NCI-H2227 (cell line): Measurements from ENCODE around the gene RBM4B.
"Not testable (repeated sequence)": the region's sequence is repeated elsewhere in the genome, so short reads cannot be mapped to it uniquely, and the experiment has no call there.

Experiments
- DNase-seq: peaks from one replicate; lab custom pipeline; 2025; ENCODE audit not compliant: unreplicated experiment; lab: John Stamatoyannopoulos, UW

Gene RBM4B

DNA sequence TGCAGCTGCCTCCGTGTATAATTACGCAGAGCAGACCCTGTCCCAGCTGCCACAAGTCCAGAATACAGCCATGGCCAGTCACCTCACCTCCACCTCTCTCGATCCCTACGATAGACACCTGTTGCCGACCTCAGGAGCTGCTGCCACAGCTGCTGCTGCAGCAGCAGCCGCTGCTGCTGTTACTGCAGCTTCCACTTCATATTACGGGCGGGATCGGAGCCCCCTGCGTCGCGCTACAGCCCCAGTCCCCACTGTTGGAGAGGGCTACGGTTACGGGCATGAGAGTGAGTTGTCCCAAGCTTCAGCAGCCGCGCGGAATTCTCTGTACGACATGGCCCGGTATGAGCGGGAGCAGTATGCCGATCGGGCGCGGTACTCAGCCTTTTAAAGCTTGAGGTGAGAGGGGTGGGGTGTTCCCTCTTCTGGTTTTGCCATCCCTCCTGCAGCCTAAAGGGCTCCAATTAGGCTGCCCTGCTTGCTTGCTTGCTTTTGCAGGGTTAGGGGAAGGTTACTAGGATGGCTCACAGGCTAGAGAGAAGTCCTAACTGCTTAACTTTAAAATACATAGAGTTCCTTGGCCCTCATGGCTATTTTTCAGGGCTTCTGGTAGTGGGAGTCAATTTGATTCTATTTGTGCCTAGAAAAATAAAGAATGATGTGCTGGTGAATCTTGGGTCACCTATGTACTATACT, 33.8 kb downstream of the RBM4B start:
- no peak for DNase-seq

DNA sequence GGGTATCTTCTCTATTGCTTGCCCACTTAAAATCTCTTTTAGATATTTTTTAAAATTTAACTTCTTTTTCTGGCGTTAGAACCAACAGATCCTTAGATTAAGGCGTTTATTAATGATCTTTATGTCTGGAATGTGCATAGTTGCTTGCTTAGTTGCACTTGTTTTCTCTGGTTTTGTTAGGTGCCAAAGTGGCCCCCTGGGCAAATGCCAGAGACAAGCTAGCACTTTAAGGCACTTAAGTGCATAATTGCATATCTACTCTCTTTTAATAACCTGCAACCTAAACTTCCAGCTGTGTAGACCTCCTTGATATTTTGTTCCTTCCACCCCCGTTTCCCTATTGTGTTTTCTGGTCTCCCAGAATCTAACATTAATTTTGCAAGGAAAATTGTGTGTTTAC, 35.9 kb downstream of the RBM4B start:
- DNase-seq: no peak

DNA sequence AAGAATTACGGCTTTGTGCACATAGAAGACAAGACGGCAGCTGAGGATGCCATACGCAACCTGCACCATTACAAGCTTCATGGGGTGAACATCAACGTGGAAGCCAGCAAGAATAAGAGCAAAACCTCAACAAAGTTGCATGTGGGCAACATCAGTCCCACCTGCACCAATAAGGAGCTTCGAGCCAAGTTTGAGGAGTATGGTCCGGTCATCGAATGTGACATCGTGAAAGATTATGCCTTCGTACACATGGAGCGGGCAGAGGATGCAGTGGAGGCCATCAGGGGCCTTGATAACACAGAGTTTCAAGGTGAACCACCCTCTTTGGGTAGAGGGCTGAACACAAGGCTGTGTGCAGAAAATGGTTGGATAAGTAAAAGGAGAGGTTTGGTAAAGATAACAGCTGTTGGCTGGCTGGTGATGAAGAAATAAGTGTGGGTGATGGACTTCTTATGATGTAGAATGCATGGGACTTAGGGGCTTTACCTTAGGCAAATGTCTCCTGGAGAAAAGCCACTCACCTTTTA, 37.8 kb downstream of the RBM4B start:
- not testable (repeated sequence) for DNase-seq

DNA sequence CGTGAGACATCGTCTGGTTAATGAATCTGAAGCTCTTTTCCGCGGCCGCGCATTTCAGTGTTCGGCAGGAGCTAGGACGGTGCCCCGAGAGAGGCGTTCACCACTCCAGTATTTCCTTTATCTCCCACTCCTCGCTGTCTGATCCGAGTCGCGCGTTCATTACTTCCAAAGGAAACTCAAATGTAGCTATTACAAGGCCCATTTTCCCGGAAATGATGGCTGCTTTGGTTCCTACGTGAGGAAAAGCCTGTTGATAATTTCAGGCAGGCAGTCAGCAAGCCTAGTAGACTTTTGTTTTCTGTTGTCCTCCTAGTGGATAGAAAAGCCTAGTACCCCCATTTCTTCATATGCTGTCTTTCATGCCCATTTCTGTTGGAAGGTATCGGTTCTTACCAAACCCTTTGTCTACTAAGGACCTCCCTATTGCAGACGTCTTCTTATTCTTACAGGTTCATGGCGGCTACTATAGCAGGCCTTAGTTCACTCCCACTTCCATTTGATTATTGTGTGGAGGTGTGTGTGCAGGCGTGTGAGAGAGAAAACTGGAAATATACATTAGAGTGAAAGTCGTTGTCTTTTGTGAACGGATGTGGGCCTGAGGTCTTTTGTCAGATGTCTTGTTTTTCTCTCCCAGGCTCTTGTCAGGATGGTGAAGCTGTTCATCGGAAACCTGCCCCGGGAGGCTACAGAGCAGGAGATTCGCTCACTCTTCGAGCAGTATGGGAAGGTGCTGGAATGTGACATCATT, 38.4 kb downstream of the RBM4B start:
- DNase-seq: peak; percentile 59

DNA sequence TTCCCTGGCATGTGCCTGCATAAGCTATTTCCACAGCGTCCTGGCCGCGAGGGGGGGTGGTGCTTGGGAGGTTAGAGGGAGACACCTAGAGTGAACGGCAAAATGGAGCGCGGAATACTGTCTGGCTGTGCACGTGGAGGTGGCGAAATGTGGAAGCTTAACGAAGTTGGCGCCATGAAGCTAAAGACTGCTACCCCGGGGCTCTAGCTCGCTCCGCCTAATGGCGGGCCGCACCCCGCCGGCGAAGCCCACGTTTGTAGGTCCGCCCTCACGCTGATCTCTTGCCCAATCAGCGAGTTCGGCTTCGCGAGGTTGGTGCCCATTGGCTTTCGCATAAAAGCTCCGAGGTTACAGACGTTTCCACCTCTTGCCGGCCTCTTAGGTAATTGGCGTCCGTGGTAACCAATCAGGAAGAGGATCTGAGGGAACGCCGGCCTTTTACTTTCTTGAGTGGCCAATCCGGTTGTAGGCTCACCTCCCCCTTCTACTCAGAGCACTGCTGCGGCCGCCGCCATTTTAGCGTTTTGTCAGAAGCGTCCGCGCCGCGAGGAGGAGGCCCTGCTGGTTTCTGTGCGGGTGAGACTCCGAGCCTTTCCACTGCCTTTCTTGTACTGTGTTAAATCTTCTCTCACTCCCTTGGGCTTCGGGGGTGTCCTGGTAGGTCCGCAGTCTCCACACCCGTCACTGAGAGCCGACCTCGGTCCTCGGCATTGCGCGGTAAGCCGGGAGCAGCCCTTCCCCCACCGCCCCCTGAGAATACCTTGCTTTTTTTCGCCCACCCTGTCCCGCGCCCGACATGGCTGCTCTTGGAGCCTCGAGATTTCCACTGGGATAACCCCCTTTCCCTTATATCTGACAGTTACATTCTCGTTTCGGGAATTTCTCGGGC, 39.3 kb downstream of the RBM4B start, which contains the start of gene RBM4:
Gene RBM4, plus strand, starts transcription at position 527 of the 889 bp plus-strand sequence. CDS start 1,009 bp downstream, outside the sequence.
- DNase-seq: peak; percentile 100

DNA sequence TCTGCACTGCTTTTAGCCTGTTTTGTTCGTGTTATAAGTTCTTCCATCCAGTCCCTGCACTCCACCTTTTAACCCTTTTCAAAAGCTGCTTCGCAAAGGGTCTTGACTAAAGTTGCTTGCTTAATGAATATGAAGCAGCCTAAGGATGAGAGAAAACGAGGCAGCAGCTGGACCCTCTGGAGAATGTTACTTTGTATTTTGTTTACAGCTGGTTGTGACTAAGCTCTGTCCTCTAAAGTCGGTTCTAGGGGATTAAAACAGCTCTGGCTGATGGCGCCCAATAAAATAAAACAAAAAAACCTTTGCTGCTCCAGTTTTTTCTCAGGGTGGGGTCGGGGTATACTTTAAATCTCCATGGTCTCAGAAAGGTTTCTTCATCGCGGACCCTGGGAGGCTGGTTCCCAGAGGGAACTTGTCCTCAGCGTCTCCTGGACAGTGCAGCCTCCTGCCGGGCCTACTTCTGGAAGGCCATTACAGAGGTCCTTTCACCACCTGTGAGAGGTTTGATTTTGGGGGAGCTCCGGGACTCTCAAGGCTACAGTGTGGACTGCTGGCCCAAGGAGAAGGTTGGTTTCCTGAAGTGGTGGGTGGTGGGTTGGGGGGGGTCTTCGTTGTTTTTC, 40.0 kb downstream of the RBM4B start:
- peak; percentile 51 for DNase-seq

DNA sequence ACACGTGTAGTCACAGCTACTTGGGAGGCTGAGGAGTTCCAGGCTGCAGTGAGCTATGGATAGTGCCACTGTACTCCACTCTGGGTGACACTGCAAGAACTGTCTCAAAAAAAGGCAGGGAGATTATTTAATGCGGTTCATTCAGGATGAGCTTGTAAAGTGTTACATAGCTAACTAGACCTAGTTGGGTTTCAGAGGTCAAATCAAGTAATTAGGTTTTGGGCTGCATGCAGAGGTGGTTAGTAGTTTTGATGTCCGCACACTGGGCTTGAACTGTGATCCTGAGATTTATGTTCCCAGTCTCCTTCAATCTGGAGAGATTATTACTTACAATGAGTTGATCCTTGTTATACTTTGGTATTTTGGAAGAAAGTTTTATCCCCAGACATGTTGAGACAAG, 41.3 kb downstream of the RBM4B start:
- DNase-seq: no peak

DNA sequence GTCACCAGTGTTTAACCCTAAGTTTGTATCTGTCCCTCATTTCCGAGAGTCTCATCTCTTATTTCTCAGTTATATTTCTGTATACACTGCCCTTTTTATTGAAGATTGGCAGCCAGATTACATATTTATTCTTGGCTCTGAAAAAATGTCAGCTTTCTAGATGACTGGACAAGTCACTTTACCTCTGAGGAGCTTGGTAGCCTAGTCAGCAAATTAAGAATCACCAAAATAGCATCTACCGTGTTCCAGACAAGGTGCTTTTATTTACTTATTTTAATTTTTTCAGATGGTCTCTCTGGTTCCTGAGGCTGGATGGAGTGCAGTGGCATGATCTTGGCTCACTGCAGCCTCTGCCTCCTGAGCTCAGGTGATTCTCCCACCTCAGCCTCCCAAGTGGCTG, 44.7 kb downstream of the RBM4B start:
- DNase-seq: no peak

DNA sequence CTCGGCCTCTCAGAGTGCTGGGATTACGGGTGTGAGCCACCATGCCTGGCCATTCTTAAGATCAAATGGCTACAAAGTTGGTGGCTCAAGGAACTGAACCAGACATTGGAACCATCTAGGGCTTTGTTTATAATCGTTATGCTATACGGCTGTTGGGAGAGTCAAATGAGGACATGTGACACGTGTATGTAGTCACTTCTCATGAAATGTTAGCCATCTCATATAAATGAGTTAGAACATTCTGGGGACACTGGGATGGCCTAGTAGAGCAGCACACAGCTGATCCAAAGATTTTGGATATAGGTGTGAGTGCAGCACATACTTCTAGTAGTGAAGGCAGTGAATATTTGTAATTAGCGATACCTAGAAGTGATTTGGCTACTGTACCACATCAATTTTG, 45.8 kb downstream of the RBM4B start:
- DNase-seq: no peak

DNA sequence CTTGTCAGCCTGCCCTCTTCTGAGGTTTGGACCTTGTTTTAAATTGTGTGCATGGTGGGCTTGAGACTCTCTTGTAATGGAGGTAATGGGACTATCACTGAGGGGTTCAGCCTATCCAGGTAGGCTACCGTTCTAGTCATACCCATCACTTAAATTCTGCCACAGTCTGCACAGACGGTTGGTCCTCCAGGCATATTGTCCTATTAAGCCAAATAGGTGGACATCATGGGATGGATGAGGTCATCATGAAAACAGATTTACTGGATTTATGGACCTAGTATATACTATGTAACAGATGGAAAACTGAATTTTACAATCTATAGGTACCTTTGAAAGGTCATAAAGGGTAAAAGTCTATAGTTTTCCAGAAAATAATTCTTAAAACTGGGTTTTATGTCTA, 48.3 kb downstream of the RBM4B start:
- DNase-seq: no peak

DNA sequence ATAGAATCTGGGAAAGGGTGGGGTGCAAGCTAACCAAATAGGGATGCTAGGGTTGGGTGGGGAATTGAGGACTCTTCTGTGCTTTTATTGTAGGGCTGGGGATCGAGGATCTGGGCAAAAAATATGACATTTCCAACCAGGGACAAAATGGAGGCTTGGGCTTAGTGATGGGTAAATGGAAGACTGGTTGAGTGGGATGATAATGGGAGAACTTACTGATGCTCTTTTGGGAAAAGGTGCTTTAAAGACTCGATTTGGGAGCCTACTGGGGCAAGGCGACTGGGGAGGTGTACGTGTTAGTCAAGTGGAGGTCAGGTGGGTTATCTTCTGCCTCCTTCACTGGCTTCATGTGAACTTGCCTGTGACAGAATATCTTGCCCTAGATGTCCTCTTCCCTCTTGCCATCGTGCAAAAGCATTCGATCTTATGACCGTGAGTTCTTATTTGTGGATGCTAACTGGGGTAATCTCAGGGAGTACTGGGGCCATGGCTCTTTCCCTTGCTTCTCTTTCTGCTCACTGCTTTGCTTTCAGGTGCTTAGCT, 49.6 kb downstream of the RBM4B start:
- DNase-seq: no peak

DNA sequence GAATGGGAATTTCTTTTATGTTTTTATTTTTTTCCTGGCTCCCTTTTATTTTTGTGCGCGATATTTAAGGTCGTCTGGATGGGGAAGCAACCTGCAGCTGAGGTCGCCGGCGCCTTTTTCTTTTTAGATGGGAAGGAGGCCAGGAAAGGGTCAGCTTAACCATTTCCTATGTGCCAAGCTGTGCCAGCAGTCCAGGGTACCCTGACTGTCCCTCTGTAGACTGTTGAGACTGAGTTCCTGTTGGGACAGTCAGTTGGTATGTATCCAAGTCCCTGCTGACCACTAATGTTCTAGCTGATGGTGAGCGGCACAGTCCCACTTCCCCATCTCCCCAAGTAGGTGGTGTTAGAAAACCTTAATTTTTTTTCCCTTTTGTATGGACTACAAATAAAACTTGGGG, 50.8 kb downstream of the RBM4B start:
- DNase-seq: no peak

DNA sequence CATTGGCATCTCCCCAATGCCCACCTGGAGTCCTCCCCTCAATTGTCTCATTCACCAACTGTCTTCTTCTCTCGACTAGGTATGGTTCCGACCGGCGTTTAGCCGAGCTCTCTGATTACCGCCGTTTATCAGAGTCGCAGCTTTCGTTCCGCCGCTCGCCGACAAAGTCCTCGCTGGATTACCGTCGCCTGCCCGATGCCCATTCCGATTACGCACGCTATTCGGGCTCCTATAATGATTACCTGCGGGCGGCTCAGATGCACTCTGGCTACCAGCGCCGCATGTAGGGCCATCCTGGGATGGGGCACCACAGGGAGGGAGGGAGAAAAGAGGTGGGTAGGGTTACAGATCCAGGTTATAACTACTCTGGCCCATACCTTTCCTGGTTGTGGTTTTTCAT, 51.3 kb downstream of the RBM4B start:
- no peak for DNase-seq

DNA sequence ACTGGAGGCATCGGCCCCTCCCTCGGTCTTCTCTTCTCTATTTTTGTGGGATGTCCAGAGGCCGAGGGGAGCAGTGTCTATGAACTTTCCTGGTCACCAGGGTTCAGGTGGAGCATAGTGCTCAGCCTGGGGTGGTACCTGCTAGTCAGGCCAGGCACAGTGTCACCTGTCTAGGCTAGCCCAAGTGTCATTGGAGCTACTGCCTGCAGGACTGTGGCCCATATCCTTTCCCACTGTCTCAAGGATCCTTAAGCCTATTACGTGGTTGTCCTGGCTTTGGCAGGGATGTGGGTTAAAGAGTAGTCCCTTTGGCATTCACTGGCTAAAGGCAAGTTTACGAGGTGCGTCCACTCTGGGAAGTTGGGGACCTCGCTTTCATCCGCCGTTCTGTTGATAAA, 51.9 kb downstream of the RBM4B start:
- no peak for DNase-seq

DNA sequence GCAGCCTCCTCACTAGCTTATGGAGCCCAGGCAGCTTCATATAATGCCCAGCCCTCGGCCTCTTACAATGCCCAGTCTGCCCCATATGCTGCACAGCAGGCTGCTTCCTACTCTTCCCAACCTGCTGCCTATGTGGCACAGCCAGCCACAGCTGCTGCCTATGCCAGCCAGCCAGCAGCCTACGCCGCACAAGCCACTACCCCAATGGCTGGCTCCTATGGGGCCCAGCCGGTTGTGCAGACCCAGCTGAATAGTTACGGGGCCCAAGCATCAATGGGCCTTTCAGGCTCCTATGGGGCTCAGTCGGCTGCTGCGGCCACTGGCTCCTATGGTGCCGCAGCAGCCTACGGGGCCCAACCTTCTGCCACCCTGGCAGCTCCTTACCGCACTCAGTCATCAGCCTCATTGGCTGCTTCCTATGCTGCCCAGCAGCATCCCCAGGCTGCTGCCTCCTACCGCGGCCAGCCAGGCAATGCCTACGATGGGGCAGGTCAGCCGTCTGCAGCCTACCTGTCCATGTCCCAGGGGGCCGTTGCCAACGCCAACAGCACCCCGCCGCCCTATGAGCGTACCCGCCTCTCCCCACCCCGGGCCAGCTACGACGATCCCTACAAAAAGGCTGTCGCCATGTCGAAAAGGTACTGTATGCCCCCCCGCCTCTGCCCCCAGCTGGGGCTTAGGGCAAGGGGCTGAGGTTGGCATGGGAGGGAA, 52.5 kb downstream of the RBM4B start:
- no peak for DNase-seq

DNA sequence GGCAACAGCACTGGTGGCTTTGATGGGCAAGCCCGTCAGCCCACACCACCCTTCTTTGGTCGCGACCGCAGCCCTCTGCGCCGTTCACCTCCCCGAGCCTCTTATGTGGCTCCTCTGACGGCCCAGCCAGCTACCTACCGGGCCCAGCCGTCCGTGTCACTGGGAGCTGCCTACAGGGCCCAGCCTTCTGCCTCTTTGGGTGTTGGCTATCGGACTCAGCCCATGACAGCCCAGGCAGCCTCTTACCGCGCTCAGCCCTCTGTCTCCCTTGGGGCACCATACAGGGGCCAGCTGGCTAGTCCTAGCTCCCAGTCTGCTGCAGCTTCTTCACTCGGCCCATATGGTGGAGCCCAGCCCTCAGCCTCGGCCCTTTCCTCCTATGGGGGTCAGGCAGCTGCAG, 53.2 kb downstream of the RBM4B start:
- no peak for DNase-seq

DNA sequence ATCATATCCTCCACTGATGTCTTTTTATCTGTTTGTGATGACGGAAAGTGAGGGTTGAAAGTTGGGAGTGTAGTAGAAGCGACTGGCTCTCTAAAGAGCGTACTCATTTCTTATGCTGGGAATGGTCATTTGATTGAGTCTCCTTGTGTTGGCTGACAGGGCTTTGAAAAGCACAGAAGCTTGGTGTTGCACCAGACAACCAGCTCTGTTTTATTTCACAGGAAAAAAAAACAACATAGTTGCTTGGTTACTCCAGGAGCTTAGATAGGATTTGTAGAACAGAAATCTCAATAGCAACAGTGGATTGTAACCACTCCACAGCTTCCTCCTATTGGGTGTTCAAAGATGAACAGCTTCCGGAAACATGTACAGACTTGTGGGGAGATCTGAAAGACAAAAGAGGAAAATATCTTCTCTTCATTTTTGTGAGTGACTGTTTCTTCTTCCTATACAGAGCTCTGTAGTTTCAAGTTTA, 58.6 kb downstream of the RBM4B start:
- no peak for DNase-seq

DNA sequence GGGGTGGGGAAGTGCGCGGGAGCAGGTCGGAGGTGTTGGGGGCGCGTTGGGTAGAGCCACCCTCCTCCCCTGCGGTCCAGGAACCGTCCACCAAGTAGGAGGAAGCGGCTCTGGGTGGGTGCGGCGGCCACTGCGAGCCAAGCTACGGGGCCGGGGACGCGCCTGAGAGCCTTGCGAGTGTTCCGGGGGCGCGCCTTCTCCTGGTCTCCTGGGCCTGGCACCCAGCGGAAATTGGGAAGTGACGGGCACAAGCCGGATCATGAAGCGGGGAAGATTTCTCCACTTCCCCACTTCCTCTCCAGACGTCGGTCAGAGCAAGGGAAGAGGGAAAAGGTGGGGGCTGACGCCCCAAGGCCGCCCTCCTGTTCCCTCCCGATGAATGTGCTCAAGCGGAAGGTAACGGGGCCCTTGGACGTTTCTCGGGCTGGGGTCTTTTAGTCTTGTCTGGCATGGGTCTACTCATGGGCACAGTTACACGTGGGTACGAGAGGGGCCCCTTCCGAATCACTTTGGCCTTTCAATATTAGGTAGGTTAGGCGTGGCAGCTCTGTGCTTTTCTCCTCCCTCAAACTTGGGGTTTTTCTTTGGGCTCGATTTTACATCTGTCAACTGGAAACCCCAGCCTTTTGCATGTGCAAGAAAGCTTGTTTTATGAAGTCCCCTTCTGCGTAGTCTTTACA, 60.4 kb downstream of the RBM4B start:
- DNase-seq: no peak

DNA sequence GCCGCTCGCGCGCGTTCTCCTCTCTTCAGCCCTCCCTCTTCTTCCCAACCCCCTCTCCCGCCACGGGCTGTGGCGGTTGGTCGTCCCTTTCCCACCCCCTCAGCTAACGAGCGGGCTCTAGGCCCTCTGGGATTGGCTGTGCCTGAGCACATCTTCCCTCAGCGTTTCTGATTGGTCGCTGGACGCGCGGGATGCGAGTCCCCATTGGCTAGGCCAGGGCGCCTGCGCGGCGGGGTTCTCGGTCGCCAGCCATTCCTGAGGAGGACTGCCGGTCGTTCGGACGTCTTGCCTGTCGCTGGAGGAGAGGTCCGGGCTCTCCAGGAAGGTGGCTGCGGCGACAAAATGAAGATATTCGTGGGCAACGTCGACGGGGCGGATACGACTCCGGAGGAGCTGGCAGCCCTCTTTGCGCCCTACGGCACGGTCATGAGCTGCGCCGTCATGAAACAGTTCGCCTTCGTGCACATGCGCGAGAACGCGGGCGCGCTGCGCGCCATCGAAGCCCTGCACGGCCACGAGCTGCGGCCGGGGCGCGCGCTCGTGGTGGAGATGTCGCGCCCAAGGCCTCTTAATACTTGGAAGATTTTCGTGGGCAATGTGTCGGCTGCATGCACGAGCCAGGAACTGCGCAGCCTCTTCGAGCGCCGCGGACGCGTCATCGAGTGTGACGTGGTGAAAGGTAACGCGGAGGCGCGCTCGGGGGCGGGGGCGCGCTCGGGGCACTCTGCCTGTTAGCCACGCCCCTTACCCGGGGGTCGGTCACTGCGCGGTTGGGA, 61.1 kb downstream of the RBM4B start, which contains the start of gene RBM14:
Gene RBM14, plus strand, starts transcription at position 252 of the 776 bp plus-strand sequence. Its CDS starts 91 bp downstream, at position 343.
- peak; percentile 99 for DNase-seq
